Liver (tissue), 9 donors: Measurements from ENCODE around the gene RASSF10. TPM values are rescaled to one million over a fixed set of nuclear protein-coding genes. Genes with fewer than 3 reads are reported as not detected.
"Not testable (repeated sequence)": the region's sequence is repeated elsewhere in the genome, so short reads cannot be mapped to it uniquely, and the experiment has no call there.

Experiments used
- DNase-seq: peaks from one replicate; pipeline ENCODE4 v3.0.0-alpha.2; 2017; ENCODE audit warnings: low spot score
- H3K27ac ChIP-seq, 2 donors: one replicate each; pipeline ENCODE4 v1.7.0; 2013; ENCODE audit warnings: inconsistent platforms in 2 of 2, low read length in 2 of 2, control low read depth in 1 of 2, low read depth in 1 of 2, mild to moderate bottlenecking in 1 of 2
- H3K27me3 ChIP-seq, 4 donors: one replicate each; pipeline versions ENCODE4 v1.6.1 to v1.7.0; 2013; ENCODE audit warnings: low read length in 3 of 4, inconsistent platforms in 1 of 4, mild to moderate bottlenecking in 1 of 4, moderate library complexity in 1 of 4; ENCODE audit not compliant: control insufficient read depth in 4 of 4, insufficient read depth in 4 of 4
- H3K36me3 ChIP-seq, 4 donors: one replicate each; pipeline versions ENCODE4 v1.6.1 to v1.7.0; 2013; ENCODE audit warnings: low read length in 3 of 4, mild to moderate bottlenecking in 3 of 4, low read depth in 1 of 4, moderate library complexity in 1 of 4; ENCODE audit not compliant: control insufficient read depth in 4 of 4, insufficient read depth in 3 of 4
- H3K4me1 ChIP-seq, 4 donors: one replicate each; pipeline versions ENCODE4 v1.6.1 to v1.7.0; 2013; ENCODE audit warnings: low read length in 3 of 4, mild to moderate bottlenecking in 3 of 4, moderate library complexity in 1 of 4; ENCODE audit not compliant: control insufficient read depth in 4 of 4, insufficient read depth in 4 of 4
- H3K4me3 ChIP-seq, 3 donors: one replicate each; pipeline versions ENCODE4 v1.6.1 to v1.7.0; 2013; ENCODE audit warnings: low read length in 3 of 3, control low read depth in 1 of 3, low read depth in 1 of 3, mild to moderate bottlenecking in 1 of 3
- H3K9ac ChIP-seq, 2 donors: one replicate each; pipeline ENCODE4 v1.7.0; 2013; ENCODE audit warnings: low read length in 2 of 2, mild to moderate bottlenecking in 2 of 2, moderate library complexity in 2 of 2, control low read depth in 1 of 2, low read depth in 1 of 2
- H3K9me3 ChIP-seq, 4 donors: one replicate each; pipeline versions ENCODE4 v1.6.1 to v1.7.0; 2013; ENCODE audit warnings: low read length in 3 of 4; ENCODE audit not compliant: control insufficient read depth in 4 of 4
- ATF3 ChIP-seq: IDR thresholded peaks from 2 replicates; pipeline ENCODE4 v1.6.1; 2016; ENCODE audit warnings: antibody characterized with exemption
- CTCF ChIP-seq: fragments of 150-350 bp; IDR thresholded peaks from 2 replicates; pipeline ENCODE4 v1.5.1; 2017; ENCODE audit warnings: improper control_type of control experiment, low read depth, low read length; ENCODE audit not compliant: missing input control
- EGR1 ChIP-seq, 2 donors: IDR thresholded peaks; 2 replicates each; pipeline ENCODE4 v1.6.1; 2016 to 2018; ENCODE audit warnings: antibody characterized with exemption in 2 of 2, low read depth in 2 of 2
- FOXA1 ChIP-seq: IDR thresholded peaks from 2 replicates; pipeline ENCODE4 v1.6.1; 2016; ENCODE audit warnings: antibody characterized with exemption
- GABPA ChIP-seq, 2 donors: IDR thresholded peaks in 1 of 2; conservative IDR thresholded peaks in 1 of 2; 2 replicates each; pipeline ENCODE4 v1.6.1; 2016; ENCODE audit warnings: antibody characterized with exemption in 2 of 2, mild to moderate bottlenecking in 1 of 2, moderate library complexity in 1 of 2
- HNF4A ChIP-seq, 2 donors: conservative IDR thresholded peaks; 2 replicates each; pipeline ENCODE4 v1.6.1; 2016; ENCODE audit warnings: antibody characterized with exemption in 2 of 2, mild to moderate bottlenecking in 2 of 2
- HNF4G ChIP-seq: IDR thresholded peaks from 2 replicates; pipeline ENCODE4 v1.6.1; 2016; ENCODE audit warnings: antibody characterized with exemption
- JUND ChIP-seq, 2 donors: IDR thresholded peaks; 2 replicates each; pipeline ENCODE4 v1.6.1; 2016; ENCODE audit warnings: antibody characterized with exemption in 2 of 2
- MAX ChIP-seq: IDR thresholded peaks from 2 replicates; pipeline ENCODE4 v1.6.1; 2016; ENCODE audit warnings: antibody characterized with exemption
- NR2F2 ChIP-seq: IDR thresholded peaks from 2 replicates; pipeline ENCODE4 v1.6.1; 2016; ENCODE audit warnings: antibody characterized with exemption
- RAD21 ChIP-seq, 2 donors: IDR thresholded peaks; 2 replicates each; pipeline ENCODE4 v1.6.1; 2016; ENCODE audit warnings: antibody characterized with exemption in 2 of 2, mild to moderate bottlenecking in 2 of 2
- REST ChIP-seq: IDR thresholded peaks from 2 replicates; pipeline ENCODE4 v1.6.1; 2016; ENCODE audit warnings: antibody characterized with exemption, mild to moderate bottlenecking
- RXRA ChIP-seq, 2 donors: IDR thresholded peaks; 2 replicates each; pipeline ENCODE4 v1.6.1; 2017 to 2018; ENCODE audit warnings: antibody characterized with exemption in 2 of 2, mild to moderate bottlenecking in 1 of 2
- TAF1 ChIP-seq: conservative IDR thresholded peaks from 2 replicates; pipeline ENCODE4 v1.6.1; 2016; ENCODE audit warnings: antibody characterized with exemption, mild to moderate bottlenecking
- YY1 ChIP-seq: IDR thresholded peaks from 2 replicates; pipeline ENCODE4 v1.6.1; 2016; ENCODE audit warnings: antibody characterized with exemption, mild to moderate bottlenecking
- WGBS: extraction: QIAGEN DNeasy Blood & Tissue Kit; methylation state at CpG from one replicate; pipeline ENCODE4 v1.1.7; 2013; 5-methylcytosine and 5-hydroxymethylcytosine counted together
- polyA plus RNA-seq, 2 donors: library from polyadenylated mRNA; stranded (reverse) in 1 of 2; unstranded in 1 of 2; fragments of 200-250 nt in 1 of 2; fragments of >200 nt in 1 of 2; fragmentation: Nextera tagmentation in 1 of 2; extraction: Ambion mirVana in 1 of 2; gene quantifications; one replicate each; pipeline versions ENCODE4 v1.2.1 to v1.2.3, GENCODE V29; 2013 to 2015
- total RNA-seq, 2 donors: library from RNA; depleted of rRNA; stranded (reverse); fragments of >200 nt; gene quantifications; one replicate each; pipeline ENCODE4 v1.2.3, GENCODE V29; 2014
- donor health status: healthy.
- donor health status: healthy.
- donor health status: healthy.
- donor health status: healthy.
- donor health status: healthy.

The RASSF10 gene
- total and polyA plus RNA-seq, 4 donors = 0.03 to 1.9 (median 0.08) TPM; not detected in 1

GRCh38 chr11:13043912-13044628 lies 35.0 kb downstream of the RASSF10 start:
- Histone ChIP-seq H3K27me3 (peaks cover 0 to 12% (median 0%) of the 10 kb centered on the region in 4 donors), H3K9ac (no peak overlapping the region), H3K4me3 (no peak overlapping the region), H3K36me3 (no peaks in the 10 kb centered on the region), H3K9me3 (no peaks in the 10 kb centered on the region), H3K4me1 (no peaks in the 10 kb centered on the region), H3K27ac (no peak overlapping the region)
- WGBS = 80% methylated on average over 4 of the region's 4 CpGs
- no peak for TF ChIP-seq JUND (IDR thresholded peaks at IDR 0.05)
- TF ChIP-seq ATF3 = no peak
- TF ChIP-seq GABPA (IDR thresholded peaks at IDR 0.05 in 1 of 2, conservative IDR thresholded peaks at IDR 0.05 in 1 of 2) = no peak
- no peak for TF ChIP-seq RXRA (IDR thresholded peaks at IDR 0.05)
- no peak for TF ChIP-seq HNF4A (conservative IDR thresholded peaks at IDR 0.05)
- TF ChIP-seq MAX = no peak
- TF ChIP-seq CTCF = no peak
- no peak for TF ChIP-seq FOXA1
- TF ChIP-seq YY1 = no peak
- TF ChIP-seq RAD21 (IDR thresholded peaks at IDR 0.05) = no peak
- no peak for TF ChIP-seq REST
- no peak for TF ChIP-seq HNF4G
- TF ChIP-seq NR2F2 = no peak
- no peak for TF ChIP-seq EGR1 (IDR thresholded peaks at IDR 0.05; ENCODE audit: low read depth in 2 of 2)
- no peak for TF ChIP-seq TAF1
- no peak for DNase-seq

GRCh38 chr11:13045089-13045488 lies 36.0 kb downstream of the RASSF10 start:
- not testable (repeated sequence) for H3K36me3 ChIP-seq, H3K4me1 ChIP-seq, H3K9ac ChIP-seq, H3K9me3 ChIP-seq, H3K27me3 ChIP-seq, H3K4me3 ChIP-seq, H3K27ac ChIP-seq, DNase-seq
- WGBS = 92% methylated on average over 8 of the region's 8 CpGs
